Hematopoietic multipotent progenitor cell treated with erythropoietin and hydrocortisone succinate and interleukin-3 and kit ligand, for 8 days (in vitro differentiated cells): ENCODE results near the gene GAA.
A peak's percentile ranks its signal among the peaks of the same experiment; 100 is the strongest.

Experiments
- DNase-seq: peaks from one replicate; pipeline ENCODE4 v3.0.0-alpha.2; 2015

GAA gene

GRCh38 chr17:80101011-80101945 is at the start of gene GAA:
GAA (plus strand) TSS chr17:80101581; CDS start chr17:80104587, 3,006 bp downstream.
- DNase-seq: peak; percentile 80

- DNase-seq: no peak
Measured at GRCh38 chr17:80051681-80052080, 49.7 kb upstream of the GAA start.

- DNase-seq: no peak
Measured at GRCh38 chr17:80053102-80053501, 48.3 kb upstream of the GAA start.

- no peak for DNase-seq
Measured at GRCh38 chr17:80055597-80055996, 45.8 kb upstream of the GAA start.

- DNase-seq: no peak
Measured at GRCh38 chr17:80058311-80058955, 42.9 kb upstream of the GAA start.

GRCh38 chr17:80060644-80061043 is 40.7 kb upstream of the GAA start:
- DNase-seq: no peak

- no peak for DNase-seq
Measured at GRCh38 chr17:80061421-80061820, 40.0 kb upstream of the GAA start.

GRCh38 chr17:80063830-80064585 is 37.4 kb upstream of the GAA start:
- DNase-seq: no peak

GRCh38 chr17:80064696-80065095 is 36.7 kb upstream of the GAA start:
- no peak for DNase-seq

- no peak for DNase-seq
Measured at GRCh38 chr17:80065478-80066170, 35.8 kb upstream of the GAA start.

GRCh38 chr17:80067393-80067986 is 33.9 kb upstream of the GAA start:
- no peak for DNase-seq

- no peak for DNase-seq
Measured at GRCh38 chr17:80068301-80069222, 32.8 kb upstream of the GAA start.

- DNase-seq: no peak
Measured at GRCh38 chr17:80070375-80071115, 30.8 kb upstream of the GAA start.

GRCh38 chr17:80071116-80071841 is 30.1 kb upstream of the GAA start:
- no peak for DNase-seq

- no peak for DNase-seq
Measured at GRCh38 chr17:80072410-80072809, 29.0 kb upstream of the GAA start.

- DNase-seq: no peak
Measured at GRCh38 chr17:80080081-80080480, 21.3 kb upstream of the GAA start.

- DNase-seq: no peak
Measured at GRCh38 chr17:80081596-80081995, 19.8 kb upstream of the GAA start.

- DNase-seq: peak; percentile 70
Measured at GRCh38 chr17:80082403-80083135, 18.8 kb upstream of the GAA start.

- DNase-seq: no peak
Measured at GRCh38 chr17:80083136-80083661, 18.2 kb upstream of the GAA start.
